Astrocyte (in vitro differentiated cells and primary cell): Measurements from ENCODE around the gene HOXB2. TPM values are rescaled to one million over a fixed set of nuclear protein-coding genes. Genes with fewer than 3 reads are reported as not detected.

Experiments
- DNase-seq: peaks from one replicate; pipeline ENCODE4 v3.0.0-alpha.2; 2010; ENCODE audit warnings: low read depth
- FAIRE-seq: peaks from 2 replicates; lab custom pipeline; 2011; peaks lifted over from hg19 to GRCh38; lab: Jason Lieb, UNC
- H2AFZ ChIP-seq: 2 replicates; pipeline ENCODE4 v1.6.0; 2012; ENCODE audit warnings: low read depth, low read length, inconsistent platforms
- H3K27ac ChIP-seq: 2 replicates; pipeline ENCODE4 v1.5.1; 2011; ENCODE audit warnings: low read depth, low read length, inconsistent platforms
- H3K27me3 ChIP-seq: 2 replicates; pipeline ENCODE4 v1.6.0; 2011; ENCODE audit warnings: low read length, inconsistent platforms; ENCODE audit not compliant: insufficient read depth
- H3K36me3 ChIP-seq: 2 replicates; pipeline ENCODE4 v1.5.1; 2011; ENCODE audit warnings: low read length, inconsistent platforms; ENCODE audit not compliant: insufficient read depth
- H3K4me1 ChIP-seq: 2 replicates; pipeline ENCODE4 v1.5.1; 2011; ENCODE audit warnings: low read length, inconsistent platforms; ENCODE audit not compliant: insufficient read depth
- H3K4me2 ChIP-seq: 2 replicates; pipeline ENCODE4 v1.6.0; 2012; ENCODE audit warnings: low read length, inconsistent platforms
- H3K4me3 ChIP-seq: 2 replicates; pipeline ENCODE4 v1.5.1; 2011; ENCODE audit warnings: low read depth, mild to moderate bottlenecking, low read length, inconsistent platforms; ENCODE audit not compliant: insufficient read depth
- H3K79me2 ChIP-seq: 2 replicates; pipeline ENCODE4 v1.6.0; 2012; ENCODE audit warnings: mild to moderate bottlenecking, low read length, inconsistent platforms; ENCODE audit not compliant: insufficient read depth
- H3K9ac ChIP-seq: 2 replicates; pipeline ENCODE4 v1.6.0; 2012; ENCODE audit warnings: mild to moderate bottlenecking, low read length, inconsistent platforms
- H3K9me3 ChIP-seq: 2 replicates; pipeline ENCODE4 v1.5.1; 2012; ENCODE audit warnings: low read depth, mild to moderate bottlenecking, low read length, inconsistent platforms; ENCODE audit not compliant: insufficient read depth
- H4K20me1 ChIP-seq: 2 replicates; pipeline ENCODE4 v1.6.0; 2012; ENCODE audit warnings: low read length, inconsistent platforms; ENCODE audit not compliant: insufficient read depth
- H3K27ac Mint-ChIP-seq: one replicate; pipeline ENCODE4 v1.8.0; 2021; ENCODE audit warnings: mild to moderate bottlenecking, mixed read lengths; ENCODE audit not compliant: unreplicated experiment
- H3K27me3 Mint-ChIP-seq: one replicate; pipeline ENCODE4 v1.8.0; 2021; ENCODE audit warnings: low read depth, mixed read lengths; ENCODE audit not compliant: unreplicated experiment
- H3K36me3 Mint-ChIP-seq: one replicate; pipeline ENCODE4 v1.8.0; 2021; ENCODE audit warnings: low read depth, mixed read lengths; ENCODE audit not compliant: unreplicated experiment
- H3K4me1 Mint-ChIP-seq: one replicate; pipeline ENCODE4 v1.8.0; 2021; ENCODE audit warnings: low read depth, mixed read lengths; ENCODE audit not compliant: unreplicated experiment
- H3K4me3 Mint-ChIP-seq: one replicate; pipeline ENCODE4 v1.8.0; 2021; ENCODE audit warnings: mild to moderate bottlenecking, moderate library complexity, mixed read lengths; ENCODE audit not compliant: unreplicated experiment
- H3K9me3 Mint-ChIP-seq: one replicate; pipeline ENCODE4 v1.8.0; 2021; ENCODE audit warnings: mild to moderate bottlenecking, mixed read lengths; ENCODE audit not compliant: unreplicated experiment
- EZH2 ChIP-seq: IDR thresholded peaks from 2 replicates; pipeline ENCODE4 v1.6.1; 2012; ENCODE audit warnings: mild to moderate bottlenecking, low read length, inconsistent platforms; ENCODE audit not compliant: insufficient read depth
- total RNA-seq: library from RNA; stranded (reverse); gene quantifications from 2 replicates; pipeline ENCODE4 v1.2.1, GENCODE V29; 2021
- TF ChIP-seq, protein P1 (sequence below): IDR thresholded peaks from 2 replicates; pipeline ENCODE4 v1.5.1; 2011; ENCODE audit warnings: low read depth, mild to moderate bottlenecking, inconsistent platforms, low read length, moderate library complexity; ENCODE audit not compliant: insufficient read depth

Gene HOXB2
- total RNA-seq, 1 donor from 2014 or later, result 0.41 TPM

DNA sequence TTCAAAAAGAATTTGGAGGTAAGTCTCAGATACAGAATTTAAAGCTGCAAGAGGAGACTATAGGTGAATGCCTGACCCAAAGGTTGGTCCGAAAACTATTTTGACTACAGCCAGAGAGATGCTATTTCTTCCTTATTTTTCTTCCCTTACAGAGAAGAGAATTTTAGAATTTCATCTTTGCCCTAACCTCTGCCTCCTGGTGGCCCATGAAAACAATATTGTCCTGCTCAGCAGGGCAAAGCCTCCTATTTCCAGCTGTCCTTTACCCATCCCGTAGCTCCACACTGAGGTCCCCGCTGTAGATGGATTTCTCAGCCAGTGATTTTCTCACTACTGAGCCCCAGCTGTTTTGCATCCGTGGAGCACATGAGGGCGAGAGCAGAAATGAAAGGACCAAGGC lies 38.7 kb downstream of the HOXB2 start:
- H4K20me1 ChIP-seq, result no peaks in the 10 kb centered on the region
- H3K4me1 ChIP-seq, result peaks cover 14% of the 10 kb centered on the region
- Mint-ChIP-seq H3K27me3 (peaks cover 31% of the 10 kb centered on the region), H3K9me3 (no peaks in the 10 kb centered on the region), H3K4me1 (peaks cover 10% of the 10 kb centered on the region), H3K4me3 (no peak overlapping the region), H3K36me3 (no peaks in the 10 kb centered on the region), H3K27ac (peak overlapping the region; percentile 67)
- H3K36me3 ChIP-seq, result no peaks in the 10 kb centered on the region
- DNase-seq (no peak), FAIRE-seq (no peak)
- no peaks in the 10 kb centered on the region for H3K27me3 ChIP-seq
- H3K4me3 ChIP-seq, result no peak overlapping the region
- H3K4me2 ChIP-seq, result peak overlapping the region; percentile 29
- H2AFZ ChIP-seq, result no peak overlapping the region
- H3K9ac ChIP-seq, result no peak overlapping the region
- peak overlapping the region; percentile 11 for H3K27ac ChIP-seq
- TF ChIP-seq EZH2, result no peak
- TF ChIP-seq, protein P1, sequence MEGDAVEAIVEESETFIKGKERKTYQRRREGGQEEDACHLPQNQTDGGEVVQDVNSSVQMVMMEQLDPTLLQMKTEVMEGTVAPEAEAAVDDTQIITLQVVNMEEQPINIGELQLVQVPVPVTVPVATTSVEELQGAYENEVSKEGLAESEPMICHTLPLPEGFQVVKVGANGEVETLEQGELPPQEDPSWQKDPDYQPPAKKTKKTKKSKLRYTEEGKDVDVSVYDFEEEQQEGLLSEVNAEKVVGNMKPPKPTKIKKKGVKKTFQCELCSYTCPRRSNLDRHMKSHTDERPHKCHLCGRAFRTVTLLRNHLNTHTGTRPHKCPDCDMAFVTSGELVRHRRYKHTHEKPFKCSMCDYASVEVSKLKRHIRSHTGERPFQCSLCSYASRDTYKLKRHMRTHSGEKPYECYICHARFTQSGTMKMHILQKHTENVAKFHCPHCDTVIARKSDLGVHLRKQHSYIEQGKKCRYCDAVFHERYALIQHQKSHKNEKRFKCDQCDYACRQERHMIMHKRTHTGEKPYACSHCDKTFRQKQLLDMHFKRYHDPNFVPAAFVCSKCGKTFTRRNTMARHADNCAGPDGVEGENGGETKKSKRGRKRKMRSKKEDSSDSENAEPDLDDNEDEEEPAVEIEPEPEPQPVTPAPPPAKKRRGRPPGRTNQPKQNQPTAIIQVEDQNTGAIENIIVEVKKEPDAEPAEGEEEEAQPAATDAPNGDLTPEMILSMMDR, result no peak
- no peaks in the 10 kb centered on the region for H3K79me2 ChIP-seq
- H3K9me3 ChIP-seq, result no peaks in the 10 kb centered on the region

DNA sequence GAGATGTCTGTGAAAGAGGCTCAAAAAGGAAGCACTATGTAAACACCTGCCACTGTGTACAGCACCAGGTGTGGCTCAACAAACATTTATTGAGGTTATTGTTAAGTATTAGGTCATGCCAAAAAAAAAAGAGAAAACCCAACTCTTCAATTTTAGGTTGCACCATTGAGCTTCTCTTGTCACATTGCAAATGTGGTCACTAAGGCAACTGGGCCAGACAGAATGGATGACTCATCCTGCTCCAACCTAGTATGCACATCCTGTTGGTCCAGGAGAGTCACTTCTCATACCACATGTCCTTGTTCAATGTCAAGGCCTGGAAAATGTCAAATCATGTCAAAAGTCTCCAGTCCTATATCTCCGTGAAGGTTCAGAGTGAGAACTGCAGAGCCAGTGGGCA lies 39.1 kb downstream of the HOXB2 start:
- peaks cover 18% of the 10 kb centered on the region for H3K4me1 ChIP-seq
- no peak overlapping the region for H3K9ac ChIP-seq
- H3K4me2 ChIP-seq, result peak overlapping the region; percentile 29
- TF ChIP-seq, protein P1, result no peak
- no peak for TF ChIP-seq EZH2
- DNase-seq (peak; percentile 91), FAIRE-seq (peak; percentile 87)
- H3K4me1 Mint-ChIP-seq, result peaks cover 11% of the 10 kb centered on the region
- H3K27me3 Mint-ChIP-seq, result peaks cover 36% of the 10 kb centered on the region
- H2AFZ ChIP-seq, result no peak overlapping the region
- H3K9me3 ChIP-seq, result no peaks in the 10 kb centered on the region
- peak overlapping the region; percentile 11 for H3K27ac ChIP-seq
- no peaks in the 10 kb centered on the region for H3K27me3 ChIP-seq
- H3K36me3 ChIP-seq, result no peaks in the 10 kb centered on the region
- H3K27ac Mint-ChIP-seq, result peak overlapping the region; percentile 67
- H4K20me1 ChIP-seq, result no peaks in the 10 kb centered on the region
- no peaks in the 10 kb centered on the region for H3K79me2 ChIP-seq
- H3K4me3 ChIP-seq, result no peak overlapping the region
- H3K9me3 Mint-ChIP-seq, result no peaks in the 10 kb centered on the region
- H3K4me3 Mint-ChIP-seq, result peak overlapping the region; percentile 21
- no peaks in the 10 kb centered on the region for H3K36me3 Mint-ChIP-seq

DNA sequence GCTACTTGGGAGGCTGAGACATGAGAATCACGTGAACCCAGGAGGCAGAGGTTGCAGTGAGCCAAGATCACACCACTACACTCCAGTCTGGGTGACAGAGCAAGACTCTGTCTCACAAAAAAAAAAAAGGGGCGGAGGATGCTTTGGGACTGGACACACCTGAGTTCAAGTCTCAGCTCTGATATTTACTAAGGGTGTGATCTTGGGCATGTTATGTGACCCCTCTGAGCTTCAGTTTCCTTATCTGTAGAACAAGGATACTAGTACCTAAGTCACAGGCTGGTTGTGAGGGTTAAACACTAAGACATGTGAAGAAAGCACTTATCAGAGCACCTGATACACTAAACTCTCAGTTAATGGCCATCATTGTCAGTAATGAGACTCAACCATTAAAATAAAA lies 40.0 kb downstream of the HOXB2 start:
- Mint-ChIP-seq H3K27me3 (peaks cover 41% of the 10 kb centered on the region), H3K4me1 (peaks cover 18% of the 10 kb centered on the region), H3K9me3 (no peaks in the 10 kb centered on the region), H3K4me3 (no peak overlapping the region), H3K27ac (no peak overlapping the region), H3K36me3 (no peaks in the 10 kb centered on the region)
- TF ChIP-seq, protein P1, result no peak
- TF ChIP-seq EZH2, result no peak
- H3K27me3 ChIP-seq, result no peaks in the 10 kb centered on the region
- no peaks in the 10 kb centered on the region for H3K9me3 ChIP-seq
- H3K4me3 ChIP-seq, result no peak overlapping the region
- no peaks in the 10 kb centered on the region for H3K36me3 ChIP-seq
- FAIRE-seq, result no peak
- H4K20me1 ChIP-seq, result no peaks in the 10 kb centered on the region
- DNase-seq, result no peak
- H3K79me2 ChIP-seq, result no peaks in the 10 kb centered on the region
- H3K9ac ChIP-seq, result no peak overlapping the region
- no peak overlapping the region for H3K27ac ChIP-seq
- H3K4me1 ChIP-seq, result peaks cover 23% of the 10 kb centered on the region
- no peak overlapping the region for H3K4me2 ChIP-seq
- H2AFZ ChIP-seq, result no peak overlapping the region
